ENCODE data around the gene JAKMIP2. TPM values are rescaled to one million over a fixed set of nuclear protein-coding genes. Genes with fewer than 3 reads are reported as not detected.

Gene JAKMIP2
- total RNA-seq, 1 donor from 2014 or later: 0.49 TPM

DNA sequence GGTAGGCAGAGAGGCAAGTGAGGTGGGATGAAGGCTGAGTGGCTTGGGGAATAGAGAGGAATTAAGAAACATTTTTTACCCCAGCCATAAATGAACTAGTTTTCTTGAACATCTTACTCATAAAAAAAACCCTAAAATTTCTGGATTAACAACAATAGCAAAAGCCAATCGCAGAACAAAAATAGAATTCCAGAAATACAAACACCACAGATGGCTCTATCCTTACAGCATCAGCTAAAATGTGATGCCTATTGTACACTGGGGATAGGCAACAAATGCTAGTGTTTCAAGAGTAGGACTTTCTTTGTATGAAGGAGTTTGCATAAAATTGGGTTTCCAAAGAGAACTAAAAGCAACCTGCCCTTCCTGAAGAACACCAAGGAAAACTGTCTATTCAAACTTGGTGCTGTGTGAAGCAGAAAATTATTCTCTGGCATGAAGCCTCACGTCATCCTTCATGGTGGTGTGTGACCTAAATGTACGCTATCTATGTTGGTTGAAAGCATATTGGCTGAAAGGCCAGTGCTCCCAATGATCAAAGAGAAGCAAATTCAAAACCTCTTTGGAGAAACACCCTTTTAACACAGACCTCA lies 82.9 kb downstream of the JAKMIP2 start:
- no peaks in the 10 kb centered on the region for H3K36me3 ChIP-seq
- DNase-seq (ENCODE audit: extremely low spot score in 2 of 2): no peak
- H3K4me3 ChIP-seq: no peak overlapping the region
- TF ChIP-seq POLR2A (IDR thresholded peaks at IDR 0.05) (no peak), POLR2AphosphoS5 (IDR thresholded peaks at IDR 0.05; ENCODE audit: insufficient read depth in 1 of 2, low read depth in 1 of 2) (no peak)
- TF ChIP-seq, protein P1, sequence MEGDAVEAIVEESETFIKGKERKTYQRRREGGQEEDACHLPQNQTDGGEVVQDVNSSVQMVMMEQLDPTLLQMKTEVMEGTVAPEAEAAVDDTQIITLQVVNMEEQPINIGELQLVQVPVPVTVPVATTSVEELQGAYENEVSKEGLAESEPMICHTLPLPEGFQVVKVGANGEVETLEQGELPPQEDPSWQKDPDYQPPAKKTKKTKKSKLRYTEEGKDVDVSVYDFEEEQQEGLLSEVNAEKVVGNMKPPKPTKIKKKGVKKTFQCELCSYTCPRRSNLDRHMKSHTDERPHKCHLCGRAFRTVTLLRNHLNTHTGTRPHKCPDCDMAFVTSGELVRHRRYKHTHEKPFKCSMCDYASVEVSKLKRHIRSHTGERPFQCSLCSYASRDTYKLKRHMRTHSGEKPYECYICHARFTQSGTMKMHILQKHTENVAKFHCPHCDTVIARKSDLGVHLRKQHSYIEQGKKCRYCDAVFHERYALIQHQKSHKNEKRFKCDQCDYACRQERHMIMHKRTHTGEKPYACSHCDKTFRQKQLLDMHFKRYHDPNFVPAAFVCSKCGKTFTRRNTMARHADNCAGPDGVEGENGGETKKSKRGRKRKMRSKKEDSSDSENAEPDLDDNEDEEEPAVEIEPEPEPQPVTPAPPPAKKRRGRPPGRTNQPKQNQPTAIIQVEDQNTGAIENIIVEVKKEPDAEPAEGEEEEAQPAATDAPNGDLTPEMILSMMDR (IDR thresholded peaks at IDR 0.05): no peak
- no peaks in the 10 kb centered on the region for H3K27me3 ChIP-seq
- intact Hi-C loops (cut with DNase I): no loop called here
- no peaks in the 10 kb centered on the region for H3K4me1 ChIP-seq
- H3K27ac ChIP-seq: no peak overlapping the region
- peaks cover 3% of the 10 kb centered on the region for H3K9me3 ChIP-seq

DNA sequence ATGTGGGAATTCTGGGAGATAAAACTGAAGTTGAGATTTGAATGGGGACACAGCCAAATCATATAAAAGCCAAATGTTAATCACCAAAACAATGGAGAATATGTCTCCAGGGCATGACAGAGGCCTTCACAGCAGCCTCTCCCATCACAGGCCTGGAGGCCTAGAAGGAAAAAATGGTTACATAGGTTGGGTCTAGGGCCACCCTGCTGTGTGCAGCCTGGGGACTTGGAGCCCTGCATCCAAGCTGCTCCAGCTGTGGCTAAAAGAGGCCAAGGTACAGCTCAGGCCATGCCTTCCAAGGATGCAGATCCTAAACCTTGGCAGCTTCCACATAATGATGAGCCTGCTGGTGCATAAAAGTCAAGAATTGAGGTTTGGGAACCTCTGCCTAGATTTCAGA lies 85.1 kb downstream of the JAKMIP2 start:
- Histone ChIP-seq H3K27me3 (no peaks in the 10 kb centered on the region), H3K9me3 (peaks cover 3% of the 10 kb centered on the region), H3K36me3 (no peaks in the 10 kb centered on the region), H3K4me1 (no peaks in the 10 kb centered on the region), H3K4me3 (no peak overlapping the region), H3K27ac (no peak overlapping the region)
- intact Hi-C loops (cut with DNase I): no loop called here
- TF ChIP-seq POLR2AphosphoS5 (IDR thresholded peaks at IDR 0.05; ENCODE audit: insufficient read depth in 1 of 2, low read depth in 1 of 2) (no peak), POLR2A (IDR thresholded peaks at IDR 0.05) (no peak)
- TF ChIP-seq, protein P1 (IDR thresholded peaks at IDR 0.05): no peak
- no peak for DNase-seq (ENCODE audit: extremely low spot score in 2 of 2)

DNA sequence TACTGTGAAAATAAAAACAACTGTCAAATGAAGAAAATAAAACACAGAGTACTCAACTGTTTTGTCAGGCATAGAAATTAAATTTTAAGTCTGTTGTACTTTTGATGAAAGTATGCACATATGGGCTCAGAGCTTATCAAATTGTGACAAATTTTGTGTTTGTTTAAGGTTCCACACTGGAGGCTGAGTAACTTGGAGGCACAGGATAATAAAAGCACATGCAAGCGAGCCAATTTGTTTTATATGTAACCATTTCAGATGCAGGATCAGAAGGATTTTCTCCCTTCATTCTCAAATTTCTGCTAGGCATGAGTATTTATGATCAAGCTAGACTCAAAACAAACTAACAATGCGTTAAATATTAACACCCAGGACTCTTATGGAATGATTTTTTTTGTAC lies 87.8 kb downstream of the JAKMIP2 start:
- Histone ChIP-seq H3K4me1 (no peaks in the 10 kb centered on the region), H3K27ac (no peak overlapping the region), H3K9me3 (peaks cover 3% of the 10 kb centered on the region), H3K27me3 (no peaks in the 10 kb centered on the region), H3K36me3 (no peaks in the 10 kb centered on the region), H3K4me3 (no peak overlapping the region)
- DNase-seq (ENCODE audit: extremely low spot score in 2 of 2): no peak
- TF ChIP-seq POLR2A (IDR thresholded peaks at IDR 0.05) (no peak), POLR2AphosphoS5 (IDR thresholded peaks at IDR 0.05; ENCODE audit: insufficient read depth in 1 of 2, low read depth in 1 of 2) (no peak)
- TF ChIP-seq, protein P1 (IDR thresholded peaks at IDR 0.05): no peak
- intact Hi-C loops (cut with DNase I): no loop called here

DNA sequence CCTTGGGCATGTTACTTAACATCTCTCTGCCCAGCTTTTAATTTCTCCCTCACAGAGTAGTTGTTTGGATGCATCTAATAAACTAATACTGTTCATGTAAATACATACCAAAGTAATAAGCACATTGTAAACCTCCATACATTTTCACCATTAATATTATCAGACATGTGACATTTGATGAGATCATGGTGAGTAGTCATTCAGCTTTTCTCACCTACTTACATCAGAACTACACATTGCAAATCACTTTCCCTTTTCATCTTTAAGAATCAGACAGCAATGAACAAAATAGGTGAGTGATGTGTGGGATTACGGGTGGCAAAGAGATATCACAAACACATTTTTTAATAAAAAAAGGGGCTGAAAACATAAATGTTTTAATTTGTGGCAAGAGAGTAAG lies 89.3 kb downstream of the JAKMIP2 start:
- H3K4me1 ChIP-seq: no peaks in the 10 kb centered on the region
- H3K9me3 ChIP-seq: peaks cover 3% of the 10 kb centered on the region
- H3K27me3 ChIP-seq: no peaks in the 10 kb centered on the region
- no peaks in the 10 kb centered on the region for H3K36me3 ChIP-seq
- intact Hi-C loops (cut with DNase I): no loop called here
- H3K4me3 ChIP-seq: no peak overlapping the region
- TF ChIP-seq POLR2A (IDR thresholded peaks at IDR 0.05): no peak
- TF ChIP-seq POLR2AphosphoS5 (IDR thresholded peaks at IDR 0.05; ENCODE audit: insufficient read depth in 1 of 2, low read depth in 1 of 2): no peak
- TF ChIP-seq, protein P1 (IDR thresholded peaks at IDR 0.05): no peak
- no peak overlapping the region for H3K27ac ChIP-seq
- DNase-seq (ENCODE audit: extremely low spot score in 2 of 2): no peak

DNA sequence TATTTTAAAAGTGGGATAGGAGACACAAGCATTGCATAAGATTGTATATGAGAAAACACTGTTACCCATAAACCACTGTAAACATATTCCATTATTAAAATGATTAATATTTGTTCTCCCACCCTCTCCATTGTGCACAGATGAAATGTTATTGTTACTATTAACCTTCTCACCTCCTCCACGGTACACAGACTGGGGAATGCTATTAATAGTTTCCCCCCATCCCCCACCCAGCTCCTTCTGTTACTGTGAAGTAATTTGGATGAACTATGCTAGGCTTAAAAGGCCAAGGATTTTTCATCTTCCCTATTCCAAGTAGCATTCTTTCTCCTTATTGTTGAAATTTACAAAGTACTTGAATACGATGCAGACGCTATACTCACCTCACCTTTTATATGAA lies 91.4 kb downstream of the JAKMIP2 start:
- TF ChIP-seq POLR2A (IDR thresholded peaks at IDR 0.05): no peak
- TF ChIP-seq, protein P1 (IDR thresholded peaks at IDR 0.05): no peak
- TF ChIP-seq POLR2AphosphoS5 (IDR thresholded peaks at IDR 0.05; ENCODE audit: insufficient read depth in 1 of 2, low read depth in 1 of 2): no peak
- H3K36me3 ChIP-seq: no peaks in the 10 kb centered on the region
- H3K9me3 ChIP-seq: no peaks in the 10 kb centered on the region
- H3K4me1 ChIP-seq: no peaks in the 10 kb centered on the region
- no peaks in the 10 kb centered on the region for H3K27me3 ChIP-seq
- DNase-seq (ENCODE audit: extremely low spot score in 2 of 2): no peak
- intact Hi-C loops (cut with DNase I): no loop called here
- H3K4me3 ChIP-seq: no peak overlapping the region
- no peak overlapping the region for H3K27ac ChIP-seq
